Neutrophil (primary cell): ENCODE results near the gene WIZ.
"Not testable (repeated sequence)": the region's sequence is repeated elsewhere in the genome, so short reads cannot be mapped to it uniquely, and the experiment has no call there.

Experiments used
- H3K27ac ChIP-seq: fragments of 200-600 bp; sonication (generic); 2 replicates; pipeline ENCODE4 v1.5.1; 2016; ENCODE audit warnings: mild to moderate bottlenecking, moderate library complexity
- H3K27me3 ChIP-seq: fragments of 200-600 bp; sonication (generic); 2 replicates; pipeline ENCODE4 v1.6.0; 2016; ENCODE audit warnings: mild to moderate bottlenecking
- H3K36me3 ChIP-seq: fragments of 200-600 bp; sonication (generic); 2 replicates; pipeline ENCODE4 v1.5.1; 2017
- H3K4me1 ChIP-seq, 2 experiments: fragments of 200-600 bp in 1 of 2; sonication (generic) in 1 of 2; 1 replicate in 1 of 2; 2 replicates in 1 of 2; pipeline versions ENCODE4 v1.5.1 to v1.6.1; 2013 to 2016; ENCODE audit warnings: low read depth in 1 of 2, low read length in 1 of 2, mild to moderate bottlenecking in 1 of 2, moderate library complexity in 1 of 2; ENCODE audit not compliant: control insufficient read depth in 1 of 2, insufficient read depth in 1 of 2
- H3K4me3 ChIP-seq, 2 experiments: fragments of 200-600 bp in 1 of 2; sonication (generic) in 1 of 2; 1 replicate in 1 of 2; 2 replicates in 1 of 2; pipeline ENCODE4 v1.5.1; 2013 to 2016; ENCODE audit warnings: low read depth in 1 of 2, low read length in 1 of 2, mild to moderate bottlenecking in 1 of 2, moderate library complexity in 1 of 2
- H3K9me3 ChIP-seq: fragments of 200-600 bp; sonication (generic); 2 replicates; pipeline ENCODE4 v1.5.1; 2016
- TF ChIP-seq, protein P1 (sequence below): fragments of 200-600 bp; sonication (generic); IDR thresholded peaks from 2 replicates; pipeline ENCODE4 v1.5.1; 2016; ENCODE audit warnings: antibody characterized with exemption

WIZ gene

DNA sequence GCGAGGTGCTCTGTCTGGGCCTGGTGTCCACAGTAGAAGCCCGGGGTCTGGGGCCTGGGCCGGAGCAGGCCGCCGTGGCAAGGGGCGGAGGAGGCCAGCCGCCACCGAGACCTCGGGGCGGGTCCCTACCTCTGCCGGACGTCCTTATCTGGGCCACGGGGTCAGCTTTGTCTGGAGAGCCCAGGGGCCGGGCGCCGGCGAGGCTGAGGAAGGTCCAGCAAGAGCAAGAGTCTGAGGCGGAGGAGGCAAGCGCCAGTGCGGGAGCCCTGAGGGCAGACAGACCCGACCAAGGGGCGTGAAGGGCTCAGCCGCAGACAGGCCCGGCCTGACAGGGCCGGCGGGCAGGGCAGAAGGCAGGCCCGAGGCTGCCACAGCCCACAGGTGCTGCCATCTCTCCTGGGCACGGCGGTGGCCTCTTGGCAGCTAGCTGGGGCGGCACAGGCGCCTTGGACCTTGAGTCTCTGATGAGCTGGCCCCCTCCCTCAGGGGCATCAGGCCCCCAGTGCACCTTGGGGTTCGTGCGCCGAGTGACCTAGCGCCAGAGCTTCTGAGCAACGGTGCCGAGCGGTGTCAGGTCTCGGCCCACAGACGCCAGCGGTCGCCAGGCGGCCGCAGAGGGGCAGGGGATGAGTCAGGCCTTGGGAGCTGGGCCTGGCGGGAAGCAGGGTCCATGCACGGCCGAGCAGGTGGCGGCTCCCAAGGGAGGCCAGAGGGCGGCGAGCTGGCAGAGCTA lies 51.1 kb downstream of the WIZ start:
- Histone ChIP-seq H3K4me1 (no peaks in the 10 kb centered on the region), H3K9me3 (no peaks in the 10 kb centered on the region), H3K27me3 (no peaks in the 10 kb centered on the region), H3K27ac (no peak overlapping the region), H3K4me3 (no peak overlapping the region), H3K36me3 (peaks cover 94% of the 10 kb centered on the region)
- TF ChIP-seq, protein P1, sequence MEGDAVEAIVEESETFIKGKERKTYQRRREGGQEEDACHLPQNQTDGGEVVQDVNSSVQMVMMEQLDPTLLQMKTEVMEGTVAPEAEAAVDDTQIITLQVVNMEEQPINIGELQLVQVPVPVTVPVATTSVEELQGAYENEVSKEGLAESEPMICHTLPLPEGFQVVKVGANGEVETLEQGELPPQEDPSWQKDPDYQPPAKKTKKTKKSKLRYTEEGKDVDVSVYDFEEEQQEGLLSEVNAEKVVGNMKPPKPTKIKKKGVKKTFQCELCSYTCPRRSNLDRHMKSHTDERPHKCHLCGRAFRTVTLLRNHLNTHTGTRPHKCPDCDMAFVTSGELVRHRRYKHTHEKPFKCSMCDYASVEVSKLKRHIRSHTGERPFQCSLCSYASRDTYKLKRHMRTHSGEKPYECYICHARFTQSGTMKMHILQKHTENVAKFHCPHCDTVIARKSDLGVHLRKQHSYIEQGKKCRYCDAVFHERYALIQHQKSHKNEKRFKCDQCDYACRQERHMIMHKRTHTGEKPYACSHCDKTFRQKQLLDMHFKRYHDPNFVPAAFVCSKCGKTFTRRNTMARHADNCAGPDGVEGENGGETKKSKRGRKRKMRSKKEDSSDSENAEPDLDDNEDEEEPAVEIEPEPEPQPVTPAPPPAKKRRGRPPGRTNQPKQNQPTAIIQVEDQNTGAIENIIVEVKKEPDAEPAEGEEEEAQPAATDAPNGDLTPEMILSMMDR, result no peak

DNA sequence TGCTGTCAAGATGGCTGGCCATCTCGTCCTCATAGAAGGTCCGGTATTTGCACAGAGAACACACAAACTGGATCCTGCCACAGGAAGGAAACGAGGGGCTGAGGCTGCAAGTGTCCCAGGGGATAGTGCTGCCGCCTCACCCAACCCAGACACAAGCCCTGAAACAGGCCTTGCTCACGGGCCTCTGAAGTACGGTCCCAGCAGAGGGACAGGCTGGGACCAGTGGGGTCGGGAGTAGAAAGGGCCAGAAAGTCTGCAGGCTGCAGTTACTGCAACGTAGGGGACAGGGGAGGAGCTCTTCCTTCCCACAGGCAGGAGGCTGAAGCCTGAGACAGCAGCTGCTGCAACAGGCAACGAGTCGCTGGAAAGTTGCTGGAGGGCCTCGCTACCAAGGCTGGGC lies 52.0 kb downstream of the WIZ start:
- H3K27ac ChIP-seq, result no peak overlapping the region
- TF ChIP-seq, protein P1, result no peak
- H3K4me3 ChIP-seq, result no peak overlapping the region
- no peaks in the 10 kb centered on the region for H3K9me3 ChIP-seq
- no peaks in the 10 kb centered on the region for H3K4me1 ChIP-seq
- H3K36me3 ChIP-seq, result peaks cover 92% of the 10 kb centered on the region
- H3K27me3 ChIP-seq, result no peaks in the 10 kb centered on the region

- H3K27me3 ChIP-seq, result no peaks in the 10 kb centered on the region
- H3K4me1 ChIP-seq, result no peaks in the 10 kb centered on the region
- no peaks in the 10 kb centered on the region for H3K9me3 ChIP-seq
- no peak overlapping the region for H3K4me3 ChIP-seq
- H3K27ac ChIP-seq, result no peak overlapping the region
- TF ChIP-seq, protein P1, result no peak
- H3K36me3 ChIP-seq, result peaks cover 91% of the 10 kb centered on the region
Observed at GRCh38 chr19:15397236-15397635, 52.5 kb downstream of the WIZ start.

DNA sequence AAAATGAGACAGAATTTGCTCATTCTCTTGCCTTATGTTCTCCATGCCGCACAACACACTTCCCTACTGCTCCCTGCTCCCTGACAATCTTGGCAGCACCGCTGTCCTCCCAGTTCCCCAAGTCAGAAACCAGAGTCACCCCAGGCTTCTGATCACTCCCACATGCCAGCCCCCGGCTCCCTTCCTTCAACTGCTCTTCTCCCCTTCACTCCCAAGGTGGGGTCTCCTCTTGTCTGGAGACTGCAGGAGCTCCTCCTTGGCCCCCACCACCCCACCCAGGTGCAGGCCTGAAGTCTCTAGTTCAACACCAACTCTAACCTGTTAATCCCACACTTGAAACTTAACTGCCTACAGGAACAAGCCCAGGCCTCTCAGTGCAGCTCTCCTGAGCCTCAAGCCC lies 53.3 kb downstream of the WIZ start:
- TF ChIP-seq, protein P1, result no peak
- Histone ChIP-seq H3K27me3 (no peaks in the 10 kb centered on the region), H3K27ac (no peak overlapping the region), H3K36me3 (peaks cover 91% of the 10 kb centered on the region), H3K4me1 (no peaks in the 10 kb centered on the region), H3K9me3 (no peaks in the 10 kb centered on the region), H3K4me3 (no peak overlapping the region)

DNA sequence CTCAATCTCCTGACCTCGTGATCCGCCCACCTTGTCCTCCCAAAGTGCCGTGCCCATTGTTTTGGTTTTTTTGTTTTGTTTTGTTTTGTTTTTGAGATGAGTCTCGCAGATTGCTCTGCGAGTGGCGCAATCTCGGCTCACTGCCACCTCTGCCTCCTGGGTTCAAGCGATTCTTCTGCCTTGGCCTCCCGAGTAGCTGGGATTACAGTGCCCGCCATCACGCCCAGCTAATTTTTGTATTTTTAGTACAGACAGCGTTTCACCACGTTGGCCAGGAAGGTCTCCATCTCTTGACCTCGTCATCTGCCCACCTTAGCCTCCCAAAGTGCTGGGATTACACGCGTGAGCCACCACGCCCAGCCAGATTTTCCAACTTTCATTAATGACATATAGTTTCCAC lies 54.5 kb downstream of the WIZ start:
- H3K36me3 ChIP-seq, result peaks cover 79% of the 10 kb centered on the region
- H3K9me3 ChIP-seq, H3K4me1 ChIP-seq, H3K27me3 ChIP-seq, H3K27ac ChIP-seq, H3K4me3 ChIP-seq: not testable (repeated sequence)

DNA sequence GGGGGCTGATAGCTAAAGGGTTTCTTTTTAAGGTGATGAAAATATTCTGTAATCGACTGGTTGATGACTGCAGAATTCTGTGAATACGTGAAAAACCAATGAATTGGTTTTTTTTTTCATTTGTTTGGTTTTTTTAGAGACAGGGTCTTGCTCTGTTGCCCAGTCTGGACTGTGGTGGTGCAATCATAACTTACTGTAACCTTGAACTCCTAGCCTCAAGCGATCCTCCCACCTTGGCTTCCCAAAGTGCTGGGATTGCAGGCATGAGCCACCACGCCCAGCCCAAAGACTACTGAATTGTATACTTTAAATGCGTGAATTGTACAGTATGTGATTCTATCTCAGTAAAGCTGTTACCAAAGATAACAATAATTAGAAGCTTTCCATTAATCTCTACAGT lies 55.3 kb downstream of the WIZ start:
- Histone ChIP-seq H3K36me3 (peaks cover 71% of the 10 kb centered on the region), H3K27me3 (no peaks in the 10 kb centered on the region), H3K4me1 (no peaks in the 10 kb centered on the region), H3K9me3 (no peaks in the 10 kb centered on the region), H3K4me3 (no peak overlapping the region), H3K27ac (no peak overlapping the region)
- TF ChIP-seq, protein P1, result no peak
